Hematopoietic multipotent progenitor cell (in vitro differentiated cells): ENCODE data around the gene CHRNA4. TPM values are rescaled to one million over a fixed set of nuclear protein-coding genes. Genes with fewer than 3 reads are reported as not detected.
A peak's percentile ranks its signal among the peaks of the same experiment; 100 is the strongest.

Source experiments
- DNase-seq, 3 donors: peaks; one replicate each; pipeline ENCODE4 v3.0.0-alpha.2; 2011 to 2015; ENCODE audit warnings: low read depth in 2 of 3, low spot score in 2 of 3
- total RNA-seq: library from RNA; depleted of rRNA; stranded (reverse); fragments of >200 nt; gene quantifications from one replicate; pipeline ENCODE4 v1.2.3, GENCODE V29; 2012

The CHRNA4 gene
- total RNA-seq, 1 donor: not detected

- DNase-seq: no peak
These were observed 37.8 kb upstream of the CHRNA4 start for GRCh38 chr20:63398744-63399514.

GRCh38 chr20:63397946-63398450 lies 36.8 kb upstream of the CHRNA4 start:
- DNase-seq: no peak

GRCh38 chr20:63397155-63397843 lies 36.1 kb upstream of the CHRNA4 start:
- no peak for DNase-seq

GRCh38 chr20:63396300-63396699 lies 35.2 kb upstream of the CHRNA4 start:
- DNase-seq: no peak

GRCh38 chr20:63395723-63396122 lies 34.6 kb upstream of the CHRNA4 start:
- DNase-seq: no peak

- DNase-seq: no peak
These were observed 33.8 kb upstream of the CHRNA4 start for GRCh38 chr20:63394920-63395455.

GRCh38 chr20:63394069-63394919 lies 33.1 kb upstream of the CHRNA4 start:
- DNase-seq: peak in 2 of 3 donors; percentile 5 to 18

GRCh38 chr20:63393566-63393965 lies 32.4 kb upstream of the CHRNA4 start:
- no peak for DNase-seq

- DNase-seq: no peak
These were observed 31.6 kb upstream of the CHRNA4 start for GRCh38 chr20:63392465-63393365.

GRCh38 chr20:63387917-63388316 lies 26.8 kb upstream of the CHRNA4 start:
- DNase-seq: no peak

- DNase-seq: no peak
These were observed 26.2 kb upstream of the CHRNA4 start for GRCh38 chr20:63387393-63387792.

GRCh38 chr20:63386491-63386890 lies 25.3 kb upstream of the CHRNA4 start:
- no peak for DNase-seq

- no peak for DNase-seq
These were observed 24.7 kb upstream of the CHRNA4 start for GRCh38 chr20:63385819-63386218.

- no peak for DNase-seq
These were observed 23.2 kb upstream of the CHRNA4 start for GRCh38 chr20:63384336-63384735.

- no peak for DNase-seq
These were observed 22.4 kb upstream of the CHRNA4 start for GRCh38 chr20:63383556-63383955.

GRCh38 chr20:63382551-63383300 lies 21.6 kb upstream of the CHRNA4 start:
- DNase-seq: no peak

GRCh38 chr20:63381781-63382431 lies 20.8 kb upstream of the CHRNA4 start:
- peak; percentile 18 to 29 (median 22) for DNase-seq

GRCh38 chr20:63380346-63380870 lies 19.3 kb upstream of the CHRNA4 start:
- DNase-seq: no peak
